A673 (cell line): ENCODE measurements around the gene SLC48A1. TPM values are rescaled to one million over a fixed set of nuclear protein-coding genes. Genes with fewer than 3 reads are reported as not detected.
A peak's percentile ranks its signal among the peaks of the same experiment; 100 is the strongest.

Source experiments
- BruUV-seq: library from RNA; stranded (reverse); fragments of 400-500 nt; replicated peaks from 2 replicates; lab custom pipeline; 2021; lab: Mats Ljungman, UMichigan
- CTCF ChIA-PET: fragments of 300-600 bp; sonication (Branson Sonifier 250); formaldehyde crosslinking; loops from one replicate; lab custom pipeline; 2022; ENCODE audit warnings: antibody characterized with exemption; lab: Charles Lee
- POLR2A ChIA-PET: fragments of 300-600 bp; sonication (Branson Sonifier 250); formaldehyde crosslinking; loops from one replicate; lab custom pipeline; 2022; ENCODE audit warnings: antibody characterized with exemption; ENCODE audit not compliant: low non-redundant PET; lab: Charles Lee
- DNase-seq: peaks from one replicate; pipeline ENCODE4 v3.0.0-alpha.2; 2015; ENCODE audit warnings: low spot score
- H3K27ac ChIP-seq: fragments of 200-600 bp; sonication (generic); 2 replicates; pipeline ENCODE4 v1.5.1; 2016; ENCODE audit warnings: mixed run types, low read depth, mild to moderate bottlenecking, mixed read lengths, antibody characterized with exemption, low read length; ENCODE audit not compliant: poor library complexity, severe bottlenecking
- H3K27me3 ChIP-seq: fragments of 200-600 bp; sonication (generic); replicated peaks from 2 replicates; pipeline ENCODE4 v1.6.1; 2017; ENCODE audit warnings: mixed run types, low read depth, mild to moderate bottlenecking, mixed read lengths, antibody characterized with exemption, low read length; ENCODE audit not compliant: insufficient read depth, poor library complexity
- H3K36me3 ChIP-seq: fragments of 200-600 bp; sonication (generic); 2 replicates; pipeline ENCODE4 v1.6.1; 2016; ENCODE audit warnings: mixed run types, mild to moderate bottlenecking, mixed read lengths, antibody characterized with exemption, low read length; ENCODE audit not compliant: insufficient read depth, poor library complexity, severe bottlenecking
- H3K4me1 ChIP-seq: fragments of 200-600 bp; sonication (generic); 2 replicates; pipeline ENCODE4 v1.6.1; 2017; ENCODE audit warnings: mixed run types, mild to moderate bottlenecking, mixed read lengths, antibody characterized with exemption, low read length; ENCODE audit not compliant: insufficient read depth, poor library complexity, severe bottlenecking
- H3K4me3 ChIP-seq: fragments of 200-600 bp; sonication (generic); 2 replicates; pipeline ENCODE4 v1.5.1; 2016; ENCODE audit warnings: low read depth, mixed run types, mild to moderate bottlenecking, mixed read lengths, low read length; ENCODE audit not compliant: poor library complexity, severe bottlenecking
- H3K9me3 ChIP-seq: fragments of 200-600 bp; sonication (generic); 2 replicates; pipeline ENCODE4 v1.6.1; 2016; ENCODE audit warnings: mixed run types, low read depth, mild to moderate bottlenecking, mixed read lengths, antibody characterized with exemption, low read length; ENCODE audit not compliant: poor library complexity, severe bottlenecking
- EZH2 ChIP-seq: fragments of 200-600 bp; sonication (generic); IDR thresholded peaks from 2 replicates; pipeline ENCODE4 v1.6.1; 2017; ENCODE audit warnings: borderline replicate concordance, low read depth, mild to moderate bottlenecking, mixed read lengths, antibody characterized with exemption, low read length; ENCODE audit not compliant: poor library complexity, severe bottlenecking
- intact Hi-C: fragments of 100-400 bp; cut with micrococcal nuclease; formaldehyde crosslinking; loops from one replicate; pipeline ENCODE4 v1.10.0; 2022; ENCODE audit not compliant: unreplicated experiment
- total RNA-seq: library from RNA; stranded (reverse); gene quantifications from 2 replicates; pipeline ENCODE4 v1.2.3, GENCODE V29; 2021
- TF ChIP-seq, protein P1 (sequence below): fragments of 300-800, 200-600 bp; sonication (generic); conservative IDR thresholded peaks from 2 replicates; pipeline ENCODE4 v1.5.1; 2017; ENCODE audit warnings: low read depth, mild to moderate bottlenecking, antibody characterized with exemption, low read length, moderate library complexity, mixed read lengths

Gene SLC48A1
- total RNA-seq, 1 experiment from 2014 or later: 39.3 TPM

DNA sequence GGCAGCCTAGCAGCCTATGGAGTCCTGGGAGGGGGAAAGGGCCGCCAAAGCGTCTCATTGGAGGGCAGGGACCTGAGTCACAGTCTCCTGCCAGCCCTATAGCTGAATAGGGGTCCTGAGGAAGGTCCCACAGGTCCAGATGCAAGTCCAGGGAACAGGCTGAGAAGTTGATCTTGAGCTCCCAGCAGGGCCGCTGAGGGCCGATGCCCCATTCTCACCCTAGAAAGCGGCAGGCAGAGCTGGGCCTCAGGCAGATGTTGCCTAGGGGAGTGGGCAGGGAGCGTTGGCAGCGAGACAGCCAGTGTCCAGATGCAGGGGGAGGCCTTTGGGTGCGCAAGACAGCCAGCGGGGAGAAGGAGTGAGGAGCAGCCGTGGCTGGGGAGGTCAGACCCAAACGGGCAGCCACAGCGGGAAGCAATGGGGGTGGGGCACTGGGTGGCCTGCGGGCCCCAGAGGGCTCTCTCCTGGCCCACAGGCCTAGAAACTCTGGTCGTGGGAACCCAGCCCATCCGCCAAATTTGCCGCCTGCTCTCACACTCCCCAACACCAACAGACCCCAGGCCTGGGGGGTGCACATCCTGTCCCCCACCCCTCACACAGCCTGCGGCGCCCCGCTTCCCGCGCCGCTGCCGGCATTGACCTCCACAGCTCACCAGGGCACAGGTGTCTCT is 45.6 kb downstream of the SLC48A1 start:
- ChIA-PET POLR2A (interaction anchor here (0.6 kb wide), 1 partner anchor 49 kb away, joined by 3 read pairs; no protein-coding TSS in a partner anchor), CTCF (interaction anchor here (0.8 kb wide), 1 partner anchor 19 kb away, joined by 3 read pairs; no protein-coding TSS in a partner anchor)
- peaks cover 51% of the 10 kb centered on the region for H3K4me1 ChIP-seq
- no peak for TF ChIP-seq EZH2
- TF ChIP-seq, protein P1, sequence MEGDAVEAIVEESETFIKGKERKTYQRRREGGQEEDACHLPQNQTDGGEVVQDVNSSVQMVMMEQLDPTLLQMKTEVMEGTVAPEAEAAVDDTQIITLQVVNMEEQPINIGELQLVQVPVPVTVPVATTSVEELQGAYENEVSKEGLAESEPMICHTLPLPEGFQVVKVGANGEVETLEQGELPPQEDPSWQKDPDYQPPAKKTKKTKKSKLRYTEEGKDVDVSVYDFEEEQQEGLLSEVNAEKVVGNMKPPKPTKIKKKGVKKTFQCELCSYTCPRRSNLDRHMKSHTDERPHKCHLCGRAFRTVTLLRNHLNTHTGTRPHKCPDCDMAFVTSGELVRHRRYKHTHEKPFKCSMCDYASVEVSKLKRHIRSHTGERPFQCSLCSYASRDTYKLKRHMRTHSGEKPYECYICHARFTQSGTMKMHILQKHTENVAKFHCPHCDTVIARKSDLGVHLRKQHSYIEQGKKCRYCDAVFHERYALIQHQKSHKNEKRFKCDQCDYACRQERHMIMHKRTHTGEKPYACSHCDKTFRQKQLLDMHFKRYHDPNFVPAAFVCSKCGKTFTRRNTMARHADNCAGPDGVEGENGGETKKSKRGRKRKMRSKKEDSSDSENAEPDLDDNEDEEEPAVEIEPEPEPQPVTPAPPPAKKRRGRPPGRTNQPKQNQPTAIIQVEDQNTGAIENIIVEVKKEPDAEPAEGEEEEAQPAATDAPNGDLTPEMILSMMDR: no peak
- intact Hi-C loops: no loop called here
- H3K4me3 ChIP-seq: peak overlapping the region; percentile 70
- H3K27me3 ChIP-seq: no peaks in the 10 kb centered on the region
- H3K27ac ChIP-seq: peak overlapping the region; percentile 76
- no peaks in the 10 kb centered on the region for H3K36me3 ChIP-seq
- no peaks in the 10 kb centered on the region for H3K9me3 ChIP-seq
- no TSS peak for BruUV-seq
- no peak for DNase-seq

DNA sequence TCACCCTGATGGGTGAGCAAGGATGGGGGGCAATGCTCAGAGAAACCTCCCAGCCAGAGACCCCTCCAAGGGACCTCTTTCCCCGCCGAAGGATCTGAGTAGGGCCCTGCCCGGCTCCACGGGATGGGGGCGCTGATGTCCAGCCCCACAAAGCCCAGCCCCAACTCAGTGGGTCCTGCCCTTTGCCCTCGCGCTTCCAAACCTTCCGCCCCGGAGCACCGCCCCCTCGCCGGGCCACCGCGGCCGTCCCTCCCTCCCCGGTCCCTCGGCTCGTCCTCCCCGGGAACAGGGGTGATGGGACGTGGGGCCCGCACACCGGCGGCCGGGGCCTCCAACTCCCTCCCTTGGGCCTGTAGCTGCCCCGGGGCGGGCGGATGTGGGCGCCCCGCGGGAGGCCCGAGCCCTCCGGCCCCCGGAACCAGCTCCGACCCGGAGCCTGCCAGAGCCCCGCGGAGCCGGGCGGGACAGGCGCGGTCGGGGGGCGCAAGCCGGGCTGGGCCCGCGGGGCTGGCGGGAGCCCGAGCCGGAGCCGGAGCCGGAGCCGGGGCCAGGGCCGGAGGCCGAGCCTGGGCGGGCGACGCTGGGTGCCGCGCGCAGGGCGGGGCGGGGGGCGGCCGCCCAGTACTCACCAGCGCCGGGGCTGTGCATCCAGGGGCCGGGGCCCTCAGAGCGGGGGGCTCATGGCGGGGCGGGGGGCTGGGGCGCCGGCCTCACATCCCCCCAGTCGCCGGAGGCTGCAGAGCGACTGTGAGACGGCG is 46.3 kb downstream of the SLC48A1 start:
- Histone ChIP-seq H3K36me3 (no peaks in the 10 kb centered on the region), H3K27me3 (no peaks in the 10 kb centered on the region), H3K4me3 (peak overlapping the region; percentile 70), H3K27ac (peak overlapping the region; percentile 76), H3K4me1 (peaks cover 45% of the 10 kb centered on the region), H3K9me3 (no peaks in the 10 kb centered on the region)
- BruUV-seq: no TSS peak
- intact Hi-C loops: no loop called here
- POLR2A ChIA-PET: interaction anchor here (0.7 kb wide), 1 partner anchor 11 kb away, joined by 3 read pairs; no protein-coding TSS in a partner anchor
- DNase-seq: no peak
- CTCF ChIA-PET: interaction anchor here (0.8 to 1.3 kb wide), 2 partner anchors 18 to 19 kb away, joined by 3 to 10 read pairs; no protein-coding TSS in a partner anchor
- TF ChIP-seq EZH2: no peak
- TF ChIP-seq, protein P1: no peak

DNA sequence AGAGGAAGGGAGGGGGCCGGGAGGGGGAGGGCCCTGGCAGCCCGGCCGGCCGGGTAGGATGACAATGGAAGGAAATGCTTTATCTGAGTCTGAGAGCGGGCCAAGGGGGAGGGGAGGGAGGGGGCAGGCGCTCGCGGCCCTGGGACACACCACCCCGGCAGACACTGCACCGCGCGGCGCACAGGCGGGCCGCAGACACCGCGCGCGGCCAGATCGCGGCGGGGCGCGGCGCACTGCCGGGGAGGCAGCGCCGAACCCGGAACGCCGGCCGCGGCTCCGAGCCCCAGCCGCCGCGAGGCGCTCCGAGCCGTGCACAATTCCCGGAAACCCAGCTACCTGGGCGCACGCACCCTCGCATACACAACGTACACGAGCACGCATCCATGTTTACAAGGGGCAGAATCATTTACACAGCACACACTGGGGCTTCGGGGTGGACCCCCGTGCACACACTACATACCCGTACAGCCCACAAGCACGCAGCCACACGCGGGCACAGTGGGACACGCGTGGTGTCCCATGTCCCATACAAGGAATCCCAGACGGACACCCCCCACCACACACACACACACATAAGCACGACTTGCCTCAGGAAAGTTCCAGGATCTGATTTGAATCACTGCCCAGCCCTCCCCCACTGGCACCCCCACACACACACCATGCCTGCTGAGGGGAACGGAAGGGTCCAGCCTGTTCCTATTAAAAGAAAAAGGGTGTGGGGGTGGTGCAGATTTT is 47.0 kb downstream of the SLC48A1 start, which contains the start of gene HDAC7:
Gene HDAC7 (minus strand): TSS at position 8 of the 735 bp plus-strand sequence. CDS start 118 bp downstream, outside the sequence.
- Histone ChIP-seq H3K4me3 (peak within 1 kb of the TSS; percentile 70), H3K36me3 (no peaks in the 10 kb centered on the region), H3K4me1 (peaks cover 45% of the 10 kb centered on the region), H3K9me3 (no peaks in the 10 kb centered on the region), H3K27me3 (no peaks in the 10 kb centered on the region), H3K27ac (peak within 1 kb of the TSS; percentile 76)
- BruUV-seq: no TSS peak
- intact Hi-C loops: no loop called here
- DNase-seq: peak; percentile 88
- ChIA-PET POLR2A (interaction anchor here (0.7 kb wide), 1 partner anchor 12 kb away, joined by 3 read pairs; no protein-coding TSS in a partner anchor), CTCF (interaction anchor here (1.3 kb wide), 1 partner anchor 18 kb away, joined by 10 read pairs; no protein-coding TSS in a partner anchor)
- no peak for TF ChIP-seq EZH2
- TF ChIP-seq, protein P1: no peak
